Stimulated activated CD4-positive, alpha-beta T cell treated with anti-CD3 and anti-CD28 coated beads, Interleukin-12 subunit alpha, Interleukin-12 subunit beta, amount 100 ng/mL, for 48 hours (primary cell): ENCODE data around the gene MET.
"Not testable (repeated sequence)": the region's sequence is repeated elsewhere in the genome, so short reads cannot be mapped to it uniquely, and the experiment has no call there.

Experiments
- DNase-seq, 3 donors: peaks; one replicate each; pipeline ENCODE4 v3.0.0-alpha.2; 2020; ENCODE audit warnings: low read depth in 2 of 3, low spot score in 1 of 3

MET gene

GRCh38 chr7:116726713-116727431, 54.9 kb downstream of the MET start:
- DNase-seq: no peak

- DNase-seq: no peak
Measured at GRCh38 chr7:116727432-116728009, 55.5 kb downstream of the MET start.

GRCh38 chr7:116728413-116728812, 56.4 kb downstream of the MET start:
- no peak for DNase-seq

- no peak for DNase-seq
Measured at GRCh38 chr7:116730097-116731022, 58.4 kb downstream of the MET start.

GRCh38 chr7:116731023-116731395, 59.0 kb downstream of the MET start:
- no peak for DNase-seq

- DNase-seq: no peak
Measured at GRCh38 chr7:116731445-116732335, 59.7 kb downstream of the MET start.

GRCh38 chr7:116732788-116733694, 61.0 kb downstream of the MET start:
- no peak for DNase-seq

GRCh38 chr7:116733924-116734580, 62.1 kb downstream of the MET start:
- no peak for DNase-seq

GRCh38 chr7:116734710-116735109, 62.7 kb downstream of the MET start:
- DNase-seq: no peak

GRCh38 chr7:116736927-116737715, 65.1 kb downstream of the MET start:
- DNase-seq: no peak

GRCh38 chr7:116738378-116738777, 66.4 kb downstream of the MET start:
- no peak for DNase-seq

GRCh38 chr7:116739307-116739706, 67.3 kb downstream of the MET start:
- DNase-seq: no peak

GRCh38 chr7:116740231-116740630, 68.2 kb downstream of the MET start:
- DNase-seq: no peak

- no peak for DNase-seq
Measured at GRCh38 chr7:116740755-116741462, 68.9 kb downstream of the MET start.

- no peak for DNase-seq
Measured at GRCh38 chr7:116741625-116742316, 69.8 kb downstream of the MET start.

- no peak for DNase-seq
Measured at GRCh38 chr7:116742641-116743040, 70.6 kb downstream of the MET start.

GRCh38 chr7:116743835-116744234, 71.8 kb downstream of the MET start:
- not testable (repeated sequence) for DNase-seq
